Endodermal cell (in vitro differentiated cells): ENCODE measurements around the gene RINL. TPM values are rescaled to one million over a fixed set of nuclear protein-coding genes. Genes with fewer than 3 reads are reported as not detected.
A peak's percentile ranks its signal among the peaks of the same experiment; 100 is the strongest.

Experiments
- DNase-seq: peaks from one replicate; pipeline ENCODE4 v3.0.0-alpha.2; 2017
- H3K27ac ChIP-seq: 2 replicates; pipeline ENCODE4 v1.5.1; 2013; ENCODE audit warnings: mild to moderate bottlenecking, low read depth, low read length, moderate library complexity
- H3K27me3 ChIP-seq: 2 replicates; pipeline ENCODE4 v1.6.1; 2013; ENCODE audit warnings: mild to moderate bottlenecking, low read length, moderate library complexity; ENCODE audit not compliant: insufficient read depth, control insufficient read depth, poor library complexity, severe bottlenecking
- H3K36me3 ChIP-seq: 2 replicates; pipeline ENCODE4 v1.7.0; 2013; ENCODE audit warnings: mild to moderate bottlenecking, low read length, moderate library complexity; ENCODE audit not compliant: control insufficient read depth, insufficient read depth
- H3K4me1 ChIP-seq: one replicate; pipeline ENCODE4 v1.7.0; 2013; ENCODE audit warnings: low read length; ENCODE audit not compliant: control insufficient read depth, insufficient read depth
- H3K4me3 ChIP-seq: 2 replicates; pipeline ENCODE4 v1.5.1; 2013; ENCODE audit warnings: mild to moderate bottlenecking, low read length, moderate library complexity
- H3K9ac ChIP-seq: 2 replicates; pipeline ENCODE4 v1.6.1; 2013; ENCODE audit warnings: mild to moderate bottlenecking, low read length, moderate library complexity; ENCODE audit not compliant: poor library complexity, severe bottlenecking; ENCODE audit errors: extremely low read depth
- H3K9me3 ChIP-seq: 2 replicates; pipeline ENCODE4 v1.6.1; 2013; ENCODE audit warnings: mild to moderate bottlenecking, low read length, moderate library complexity; ENCODE audit not compliant: control insufficient read depth
- H3K27ac Mint-ChIP-seq: 2 replicates; pipeline ENCODE4 v1.8.0; 2020; ENCODE audit warnings: mixed read lengths
- H3K27me3 Mint-ChIP-seq: 2 replicates; pipeline ENCODE4 v1.8.0; 2021; ENCODE audit warnings: mild to moderate bottlenecking, mixed read lengths; ENCODE audit not compliant: insufficient read depth
- H3K36me3 Mint-ChIP-seq: 2 replicates; pipeline ENCODE4 v1.8.0; 2020; ENCODE audit warnings: low read depth, mixed read lengths
- H3K4me1 Mint-ChIP-seq: 2 replicates; pipeline ENCODE4 v1.8.0; 2020; ENCODE audit warnings: mixed read lengths
- H3K4me3 Mint-ChIP-seq: 2 replicates; pipeline ENCODE4 v1.8.0; 2020; ENCODE audit warnings: mild to moderate bottlenecking, moderate library complexity, mixed read lengths
- H3K9me3 Mint-ChIP-seq: 2 replicates; pipeline ENCODE4 v1.8.0; 2020; ENCODE audit warnings: mild to moderate bottlenecking, mixed read lengths
- CTCF ChIP-seq: fragments of 200-600 bp; sonication (generic); conservative IDR thresholded peaks from 2 replicates; pipeline ENCODE4 v1.5.0; 2021; ENCODE audit warnings: antibody characterized with exemption, mild to moderate bottlenecking
- WGBS, 2 experiments: methylation state at CpG; one replicate each; pipeline versions ENCODE4 v1.1.5 to v1.1.7; 2013; ENCODE audit warnings: missing lambda C conversion rate in 2 of 2, mixed read lengths in 1 of 2; ENCODE audit not compliant: insufficient coverage in 1 of 2, insufficient read length in 1 of 2; 5-methylcytosine and 5-hydroxymethylcytosine counted together
- total RNA-seq, 2 donors: library from RNA; stranded (reverse); fragmentation: NEBNext Ultra II Directional in 1 of 2; extraction: Animal tissue kit (Norgen Biotek cat#: 25700) in 1 of 2; gene quantifications; 2 replicates in 1 of 2; 3 replicates in 1 of 2; pipeline ENCODE4 v1.2.1, GENCODE V29; 2021

Gene RINL
- total RNA-seq, 2 donors from 2014 or later: 4.8 to 6.7 TPM

GRCh38 chr19:38898788-38899446 lies 20.8 kb upstream of the RINL start:
- H3K27me3 ChIP-seq: no peaks in the 10 kb centered on the region
- no peak overlapping the region for H3K27ac ChIP-seq
- Mint-ChIP-seq H3K27ac (peak overlapping the region; percentile 96), H3K27me3 (peaks cover 18% of the 10 kb centered on the region), H3K9me3 (peaks cover 9% of the 10 kb centered on the region), H3K36me3 (peaks cover 6% of the 10 kb centered on the region), H3K4me1 (peaks cover 10% of the 10 kb centered on the region), H3K4me3 (peak overlapping the region; percentile 67)
- DNase-seq: no peak
- H3K4me3 ChIP-seq: peak overlapping the region; percentile 85
- no peaks in the 10 kb centered on the region for H3K36me3 ChIP-seq
- peaks cover 7% of the 10 kb centered on the region for H3K9me3 ChIP-seq
- TF ChIP-seq CTCF: no peak
- 41 to 42% methylated on average over 9 to 25 of the region's 25 CpGs for WGBS, 2 experiments
- H3K9ac ChIP-seq: peak overlapping the region; percentile 87
- no peaks in the 10 kb centered on the region for H3K4me1 ChIP-seq

DNA sequence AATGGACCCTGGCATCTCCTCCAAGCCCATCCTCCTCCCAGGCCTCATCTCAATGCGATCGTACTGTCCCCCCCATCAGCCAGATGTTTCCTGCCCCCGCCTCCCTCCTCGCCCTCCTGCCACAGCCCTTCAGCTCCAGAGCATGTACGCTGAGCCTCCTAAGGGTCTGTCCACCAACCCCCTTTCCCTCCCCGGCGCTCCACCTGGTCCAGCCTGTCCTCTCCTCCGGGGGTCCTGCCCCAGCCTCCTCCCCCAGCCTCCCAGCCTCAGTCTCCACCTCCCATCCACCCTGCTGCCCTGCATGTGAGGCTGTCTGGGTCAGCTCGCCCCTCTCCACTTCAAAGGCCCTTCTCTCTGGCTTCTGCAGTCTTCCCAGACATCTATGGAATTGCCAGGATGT lies 16.9 kb upstream of the RINL start:
- Mint-ChIP-seq H3K9me3 (no peaks in the 10 kb centered on the region), H3K27me3 (peaks cover 18% of the 10 kb centered on the region), H3K27ac (no peak overlapping the region), H3K4me1 (peaks cover 6% of the 10 kb centered on the region), H3K36me3 (no peaks in the 10 kb centered on the region), H3K4me3 (no peak overlapping the region)
- H3K36me3 ChIP-seq: no peaks in the 10 kb centered on the region
- no peaks in the 10 kb centered on the region for H3K4me1 ChIP-seq
- H3K9me3 ChIP-seq: no peaks in the 10 kb centered on the region
- no peak for DNase-seq
- H3K9ac ChIP-seq: no peak overlapping the region
- no peak for TF ChIP-seq CTCF
- WGBS, 2 experiments: 94% methylated on average over 3 to 9 of the region's 9 CpGs
- no peak overlapping the region for H3K4me3 ChIP-seq
- H3K27me3 ChIP-seq: no peaks in the 10 kb centered on the region
- no peak overlapping the region for H3K27ac ChIP-seq

- Mint-ChIP-seq H3K4me1 (no peaks in the 10 kb centered on the region), H3K27ac (no peak overlapping the region), H3K4me3 (no peak overlapping the region), H3K9me3 (no peaks in the 10 kb centered on the region), H3K27me3 (peaks cover 8% of the 10 kb centered on the region), H3K36me3 (no peaks in the 10 kb centered on the region)
- no peaks in the 10 kb centered on the region for H3K4me1 ChIP-seq
- H3K9ac ChIP-seq: no peak overlapping the region
- no peaks in the 10 kb centered on the region for H3K27me3 ChIP-seq
- peaks cover 9% of the 10 kb centered on the region for H3K36me3 ChIP-seq
- DNase-seq: peak; percentile 35
- no peak overlapping the region for H3K4me3 ChIP-seq
- H3K9me3 ChIP-seq: no peaks in the 10 kb centered on the region
- WGBS, 2 experiments: 89 to 94% methylated on average over 13 to 14 of the region's 14 CpGs
- no peak overlapping the region for H3K27ac ChIP-seq
- no peak for TF ChIP-seq CTCF
These were observed 15.3 kb upstream of the RINL start for GRCh38 chr19:38893341-38893771.
